ENCODE data around the gene FAM24A.
A peak's percentile ranks its signal among the peaks of the same experiment; 100 is the strongest.
"Not testable (repeated sequence)": the region's sequence is repeated elsewhere in the genome, so short reads cannot be mapped to it uniquely, and the experiment has no call there.

FAM24A gene, protein sequence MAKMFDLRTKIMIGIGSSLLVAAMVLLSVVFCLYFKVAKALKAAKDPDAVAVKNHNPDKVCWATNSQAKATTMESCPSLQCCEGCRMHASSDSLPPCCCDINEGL

DNA sequence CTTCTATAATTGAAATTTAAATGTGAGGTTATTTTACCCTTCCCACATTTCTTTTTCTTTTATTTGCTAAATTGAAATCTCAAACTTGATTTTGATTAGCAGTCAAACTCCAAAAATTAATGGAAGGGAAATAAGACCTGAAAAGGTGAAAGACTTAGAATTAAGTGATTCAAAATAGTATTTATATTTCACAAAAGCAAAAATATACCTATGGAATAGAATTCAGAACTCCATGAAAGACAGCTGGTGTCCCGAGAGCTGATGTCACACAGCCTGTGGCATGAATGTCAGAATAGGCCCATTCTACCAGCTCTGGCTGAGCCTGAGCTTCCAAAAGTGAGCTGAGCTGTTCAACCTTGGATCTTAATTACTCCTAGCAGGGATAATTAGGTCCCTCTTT lies at the start of gene FAM24A:
Gene FAM24A, plus strand, starts transcription at position 301 of the 400 bp plus-strand sequence. CDS start 1,025 bp downstream, outside the sequence.
- no peak for DNase-seq

DNA sequence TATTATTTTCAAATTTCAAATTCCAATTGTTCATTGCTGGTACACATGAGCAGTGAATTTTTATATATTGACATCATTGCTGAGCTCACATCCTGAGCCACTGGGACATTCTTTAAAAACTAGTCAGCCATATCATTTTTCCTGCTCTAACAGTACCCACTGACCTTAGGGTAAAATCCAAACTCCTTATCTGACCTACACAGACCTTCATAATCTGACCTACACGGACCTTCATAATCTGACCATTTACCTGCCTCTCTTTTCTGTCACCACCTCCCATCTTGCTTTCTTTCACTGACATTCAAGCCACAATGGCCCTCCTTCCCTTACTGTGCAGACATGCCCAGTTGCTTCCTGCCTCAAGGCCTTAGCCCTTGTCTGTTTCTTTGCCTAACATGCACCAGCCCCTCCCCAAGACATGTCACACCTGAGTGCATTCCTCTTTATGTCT lies 48.7 kb upstream of the FAM24A start:
- no peak for DNase-seq

DNA sequence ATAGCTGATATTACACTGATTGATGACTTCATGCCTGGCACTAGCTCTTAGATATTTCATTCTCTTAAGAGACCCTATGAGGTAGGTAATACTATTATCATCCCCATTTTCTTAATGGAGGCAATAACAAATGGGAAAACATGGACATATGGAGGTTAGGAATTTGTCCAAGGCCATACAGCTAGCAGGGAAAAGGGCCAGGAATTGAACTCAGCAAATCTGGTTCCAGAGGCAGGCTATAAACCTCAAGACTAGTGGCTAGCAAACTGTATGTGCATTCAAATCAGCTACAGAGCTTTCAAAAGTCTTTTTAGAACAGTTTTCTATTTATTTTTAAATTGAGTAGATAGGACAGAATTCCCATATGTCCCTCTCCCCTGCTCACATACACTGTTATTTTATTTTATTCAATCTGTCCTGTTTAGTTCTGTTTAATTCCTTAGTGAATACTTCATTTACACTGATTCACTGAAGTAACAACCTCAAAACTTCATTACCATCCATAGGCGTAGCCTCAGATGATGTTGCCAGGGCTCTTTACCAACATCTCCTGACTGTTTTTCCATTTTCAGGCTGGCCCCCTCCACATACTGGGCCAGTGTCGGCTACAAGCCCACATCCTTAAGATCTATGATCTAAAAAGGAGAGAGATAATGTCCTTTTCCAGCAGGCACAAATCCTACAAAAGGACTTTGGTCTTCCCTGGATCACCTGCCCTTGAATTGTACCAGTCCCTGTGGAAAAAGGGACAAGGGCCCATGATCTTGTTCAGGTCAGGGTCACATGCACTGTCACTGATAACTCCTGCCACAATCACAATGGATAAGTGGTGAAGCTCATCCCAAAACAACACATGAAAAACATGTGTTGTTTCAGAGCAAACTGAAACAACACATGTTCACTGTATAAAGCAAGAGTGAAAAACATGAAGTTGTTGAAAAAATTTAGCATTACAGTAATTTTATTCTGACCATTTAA lies 46.9 kb upstream of the FAM24A start:
- no peak for DNase-seq

- DNase-seq = no peak
Measured at GRCh38 chr10:122864194-122864592, 46.2 kb upstream of the FAM24A start.

DNA sequence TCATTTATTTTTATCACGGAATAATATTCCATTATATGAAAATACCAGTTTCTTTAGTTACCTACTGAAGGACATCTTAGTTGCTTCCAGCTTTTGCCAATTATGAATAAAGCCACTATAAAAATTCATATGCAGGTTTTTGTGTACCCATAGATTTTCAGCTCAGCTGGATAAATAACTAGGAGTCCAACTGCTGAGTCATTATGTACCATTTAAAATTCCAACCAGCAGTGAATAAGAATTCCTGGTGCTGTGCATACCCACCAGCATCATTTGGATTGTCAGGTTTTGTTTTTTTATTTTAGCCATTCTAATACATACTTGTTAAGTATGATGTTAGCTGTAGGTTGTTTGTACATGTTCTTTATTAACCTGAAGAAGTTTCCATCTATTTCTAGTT lies 45.5 kb upstream of the FAM24A start:
- DNase-seq = no peak

DNA sequence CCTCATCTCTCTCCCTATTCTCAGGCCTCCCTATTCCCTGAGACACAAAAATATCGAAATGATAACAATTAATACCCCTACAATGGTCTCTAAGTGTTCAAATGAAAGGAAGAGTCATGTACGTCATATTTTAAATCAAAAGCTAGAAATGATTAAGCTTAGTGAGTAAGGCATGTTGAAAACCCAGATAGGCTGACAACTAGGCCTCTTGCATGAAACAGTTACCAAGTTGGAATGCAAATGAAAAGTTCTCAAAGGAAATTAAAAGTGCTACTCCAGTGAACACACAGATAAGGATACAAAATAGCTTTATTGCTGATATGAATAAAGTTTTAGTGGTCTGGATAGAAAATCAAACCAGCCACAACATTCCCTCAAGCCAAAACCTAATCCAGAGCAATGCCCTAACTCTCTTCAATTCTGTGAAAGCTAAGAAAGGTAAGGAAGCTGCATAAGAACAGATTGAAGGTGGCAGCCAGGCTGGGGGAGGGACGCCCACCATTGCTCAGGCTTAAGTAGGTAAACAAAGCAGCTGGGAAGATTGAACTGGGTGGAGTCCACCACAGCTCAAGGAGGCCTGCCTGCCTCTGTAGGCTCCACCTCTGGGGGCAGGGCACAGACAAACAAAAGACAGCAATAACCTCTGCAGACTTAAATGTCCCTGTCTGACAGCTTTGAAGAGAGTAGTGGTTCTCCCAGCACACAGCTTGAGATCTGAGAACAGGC lies 43.5 kb upstream of the FAM24A start:
- not testable (repeated sequence) for DNase-seq

DNA sequence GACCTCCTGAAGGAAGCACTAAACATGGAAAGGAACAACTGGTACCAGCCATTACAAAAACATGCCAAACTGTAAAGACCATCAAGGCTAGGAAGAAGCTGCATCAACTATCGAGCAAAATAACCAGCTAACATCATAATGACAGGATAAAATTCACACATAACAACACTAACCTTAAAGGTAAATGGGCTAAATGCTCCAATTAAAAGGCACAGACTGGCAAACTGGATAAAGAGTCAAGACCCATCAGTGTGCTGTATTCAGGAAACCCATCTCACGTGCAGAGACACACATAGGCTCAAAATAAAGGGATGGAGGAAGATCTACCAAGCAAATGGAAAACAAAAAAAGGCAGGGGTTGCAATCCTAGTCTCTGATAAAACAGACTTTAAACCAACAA lies 41.6 kb upstream of the FAM24A start:
- DNase-seq = not testable (repeated sequence)

DNA sequence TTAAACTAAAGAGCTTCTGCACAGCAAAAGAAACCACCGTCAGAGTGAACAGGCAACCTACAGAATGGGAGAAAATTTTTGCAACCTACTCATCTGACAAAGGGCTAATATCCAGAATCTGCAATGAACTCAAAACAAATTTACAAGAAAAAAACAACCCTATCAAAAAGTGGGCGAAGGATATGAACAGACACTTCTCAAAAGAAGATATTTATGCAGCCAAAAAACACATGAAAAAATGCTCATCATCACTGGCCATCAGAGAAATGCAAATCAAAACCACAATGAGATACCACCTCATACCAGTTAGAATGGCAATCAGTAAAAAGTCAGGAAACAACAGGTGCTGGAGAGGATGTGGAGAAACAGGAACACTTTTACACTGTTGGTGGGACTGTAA lies 38.5 kb upstream of the FAM24A start:
- not testable (repeated sequence) for DNase-seq

- no peak for DNase-seq
Measured at GRCh38 chr10:122875843-122876466, 34.5 kb upstream of the FAM24A start.

DNA sequence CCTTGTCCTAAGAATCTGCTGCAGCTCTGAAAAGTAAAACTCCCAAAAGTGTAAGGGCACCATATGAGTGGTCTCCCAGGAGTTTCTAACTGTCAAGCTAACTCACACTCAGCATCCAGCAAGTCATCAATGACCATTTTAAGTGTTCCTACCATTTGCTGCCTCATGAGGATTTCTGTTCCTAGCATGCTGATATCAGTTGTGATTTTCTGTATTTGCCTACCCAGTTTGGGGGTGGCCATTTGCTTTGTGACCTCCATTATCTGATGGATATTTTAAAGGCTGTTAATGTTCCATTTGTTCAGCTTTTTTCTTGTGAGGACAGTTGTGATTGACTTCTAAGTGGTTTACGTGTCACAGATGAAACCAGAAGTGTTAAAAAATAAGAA lies 33.9 kb upstream of the FAM24A start:
- no peak for DNase-seq

- no peak for DNase-seq
Measured at GRCh38 chr10:122877264-122877663, 33.1 kb upstream of the FAM24A start.

GRCh38 chr10:122878799-122879338 lies 31.5 kb upstream of the FAM24A start:
- no peak for DNase-seq

DNA sequence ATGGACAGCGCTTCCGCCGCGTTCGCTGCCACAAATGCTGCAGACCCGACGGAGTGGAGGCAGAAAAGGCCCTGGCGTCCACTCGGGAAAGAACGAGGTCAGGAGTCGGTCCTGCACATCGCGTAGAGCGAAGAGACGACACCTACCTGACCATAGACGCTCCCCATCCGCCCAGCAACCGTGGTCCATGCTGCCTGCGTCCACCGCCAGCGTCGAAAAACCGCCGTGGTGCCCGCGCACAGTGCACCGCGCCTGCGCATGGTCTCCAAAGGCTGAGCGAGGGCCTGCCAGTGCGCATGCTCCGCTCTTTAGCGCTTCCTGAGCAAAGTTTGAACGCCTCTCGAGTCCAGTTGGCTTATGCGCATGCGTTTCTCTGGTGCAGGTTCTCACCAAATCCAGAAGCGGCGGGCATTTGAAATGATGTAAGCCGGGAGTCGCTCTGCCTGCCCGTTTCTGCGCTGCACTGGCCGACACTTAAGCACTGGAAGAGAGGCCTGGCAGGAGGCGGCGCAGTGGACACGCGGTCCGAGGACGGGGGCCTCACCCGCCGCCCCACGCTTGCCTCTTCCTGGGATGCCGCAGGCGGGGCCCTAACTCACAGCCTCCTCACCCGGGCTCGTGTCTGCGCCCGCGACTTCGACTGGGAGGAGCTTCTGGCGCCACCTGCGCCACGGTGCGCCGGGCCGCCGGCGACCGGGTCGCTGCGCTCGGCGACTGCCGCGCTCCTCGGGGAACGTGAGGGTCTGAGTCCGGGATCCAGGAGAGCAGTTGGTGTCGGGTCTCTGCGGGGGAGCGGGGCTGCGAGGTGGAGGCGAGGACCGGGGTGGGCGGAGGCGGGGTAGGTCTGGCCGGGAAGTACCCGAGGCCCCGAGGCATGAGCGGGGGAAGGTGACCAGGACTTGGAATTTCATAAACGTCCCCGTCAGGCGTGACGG lies 30.8 kb upstream of the FAM24A start, which contains the start of gene FAM24B:
Gene FAM24B, minus strand, starts transcription at position 243 of the 935 bp plus-strand sequence. CDS start 29,066 bp downstream, outside the sequence.
- peak; percentile 51 for DNase-seq

DNA sequence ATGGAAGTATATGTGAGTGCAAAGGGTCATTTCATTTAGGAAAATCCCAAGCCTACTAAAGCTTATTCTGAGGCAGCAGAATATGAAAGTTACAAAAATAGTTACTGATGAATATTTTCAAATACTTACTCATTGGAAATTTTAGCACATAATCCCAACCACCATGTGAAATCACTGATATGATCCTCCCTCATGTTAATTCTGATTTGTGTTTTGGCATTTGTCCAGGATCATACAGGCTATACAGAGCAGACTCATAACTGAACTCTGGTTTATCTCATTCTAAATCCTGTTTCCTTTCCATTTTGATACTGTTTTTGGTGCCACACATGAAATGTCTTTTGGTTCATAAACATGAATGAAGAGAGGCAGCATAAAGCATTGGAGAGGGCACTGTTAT lies 27.6 kb upstream of the FAM24A start:
- no peak for DNase-seq

- no peak for DNase-seq
Measured at GRCh38 chr10:122884166-122884565, 26.2 kb upstream of the FAM24A start.

DNA sequence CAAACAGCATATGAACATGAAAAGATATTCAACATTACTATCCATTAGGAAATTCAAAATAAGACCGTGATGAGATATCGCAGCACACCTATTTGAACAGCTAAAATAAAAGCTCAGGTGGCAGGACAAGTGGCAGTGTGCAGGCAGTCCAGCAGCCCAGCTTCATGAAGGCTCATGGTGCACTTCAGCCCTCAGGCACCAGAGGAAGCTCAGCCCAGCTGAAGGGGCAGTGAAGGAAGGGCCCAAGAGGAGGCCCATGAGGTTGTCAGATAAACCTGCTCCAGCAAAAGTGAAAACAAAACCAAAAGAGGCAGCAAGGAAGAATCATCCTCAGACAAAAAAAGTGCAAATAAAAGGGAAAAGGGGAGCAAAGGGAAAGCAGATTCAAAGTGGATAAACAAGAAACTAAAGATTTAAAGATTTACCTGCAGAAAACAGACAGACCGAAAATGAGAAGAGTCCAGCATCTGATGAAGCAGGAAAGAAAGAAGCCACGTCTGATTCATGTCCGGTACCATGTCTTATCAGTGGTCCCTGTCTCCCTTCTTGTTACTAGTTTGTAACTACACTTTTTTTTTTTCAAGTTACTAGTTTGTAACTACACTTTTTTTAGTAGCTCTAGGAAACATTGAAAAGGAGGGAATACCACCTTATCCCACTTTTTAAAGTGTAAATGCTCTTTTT lies 16.0 kb upstream of the FAM24A start:
- no peak for DNase-seq

DNA sequence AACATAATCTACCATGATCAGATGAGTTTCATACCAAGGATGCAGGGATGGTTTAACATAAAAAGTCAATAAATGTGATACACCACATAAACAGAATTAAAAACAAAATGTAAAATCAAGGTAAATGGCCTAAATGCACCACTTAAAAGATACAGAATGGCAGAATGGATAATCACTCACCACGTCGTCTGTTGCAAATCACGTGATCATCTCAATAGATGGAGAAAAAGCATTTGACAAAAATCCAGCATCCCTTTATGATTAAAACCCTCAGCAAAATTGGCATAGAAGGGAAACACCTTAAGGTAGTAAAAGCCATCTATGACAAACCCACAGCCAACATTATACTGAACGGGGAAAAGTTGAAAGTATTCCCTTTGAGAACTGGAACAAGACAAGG lies 6.5 kb upstream of the FAM24A start:
- DNase-seq = not testable (repeated sequence)

- DNase-seq = peak; percentile 24
Measured at GRCh38 chr10:122911889-122912484, 1.6 kb downstream of the FAM24A start.

- DNase-seq = no peak
Measured at GRCh38 chr10:122915700-122916099, 5.3 kb downstream of the FAM24A start.

DNA sequence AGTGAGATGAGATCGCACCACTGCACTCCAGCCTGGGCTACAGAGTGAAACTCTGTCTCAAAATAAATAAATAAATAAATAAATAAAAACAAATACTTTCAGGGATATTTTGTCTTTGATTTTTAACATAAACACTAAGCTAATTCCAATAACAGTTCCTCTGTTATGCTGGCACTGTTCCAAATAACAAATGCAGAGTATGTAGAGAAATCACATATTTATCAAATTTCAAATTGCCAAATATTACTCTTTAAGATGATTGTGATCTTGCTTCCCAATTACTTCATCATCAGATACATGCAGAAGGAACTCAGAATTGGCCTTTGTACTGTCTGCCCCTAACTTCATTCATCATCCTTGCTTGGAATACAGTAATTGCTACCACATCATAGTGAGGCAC lies 19.7 kb downstream of the FAM24A start:
- DNase-seq = no peak
